LNCAP (cell line): ENCODE measurements around the gene NNMT.

Source experiments
- CTCF ChIP-seq: fragments of 450-650 bp; IDR thresholded peaks from 2 replicates; pipeline ENCODE4 v1.5.1; 2017; ENCODE audit warnings: mild to moderate bottlenecking

NNMT gene

GRCh38 chr11:114345575-114346222 is 49.5 kb downstream of the NNMT start:
- no peak for TF ChIP-seq CTCF

GRCh38 chr11:114346709-114347141 is 50.5 kb downstream of the NNMT start:
- TF ChIP-seq CTCF, result no peak

- peak; percentile 46 for TF ChIP-seq CTCF
These were observed 52.3 kb downstream of the NNMT start for GRCh38 chr11:114348200-114349191.

- TF ChIP-seq CTCF, result no peak
These were observed 53.8 kb downstream of the NNMT start for GRCh38 chr11:114350022-114350421.

- no peak for TF ChIP-seq CTCF
These were observed 57.2 kb downstream of the NNMT start for GRCh38 chr11:114353443-114353842.

- TF ChIP-seq CTCF, result no peak
These were observed 57.9 kb downstream of the NNMT start for GRCh38 chr11:114354076-114354475.

GRCh38 chr11:114358716-114359115 is 62.5 kb downstream of the NNMT start:
- TF ChIP-seq CTCF, result no peak
